HG02623 (cell line): ENCODE data around the gene HOXA5.

ENCODE experiments used
- ATAC-seq: cut with Tn5 transposase; IDR thresholded peaks from one replicate; pipeline ENCODE4 v1.9.1; 2021; ENCODE audit warnings: moderate library complexity; ENCODE audit not compliant: unreplicated experiment

The HOXA5 gene

GRCh38 chr7:27171637-27172314 is 28.3 kb upstream of the HOXA5 start:
- no peak for ATAC-seq

- ATAC-seq = no peak
Measured at GRCh38 chr7:27171325-27171636, 27.8 kb upstream of the HOXA5 start.

GRCh38 chr7:27170426-27171324 is 27.2 kb upstream of the HOXA5 start:
- no peak for ATAC-seq

GRCh38 chr7:27169658-27170425 is 26.4 kb upstream of the HOXA5 start:
- no peak for ATAC-seq

- no peak for ATAC-seq
Measured at GRCh38 chr7:27168265-27168947, 24.9 kb upstream of the HOXA5 start.

- ATAC-seq = no peak
Measured at GRCh38 chr7:27167916-27168264, 24.4 kb upstream of the HOXA5 start.

- no peak for ATAC-seq
Measured at GRCh38 chr7:27166531-27167505, 23.3 kb upstream of the HOXA5 start.

- ATAC-seq = no peak
Measured at GRCh38 chr7:27165996-27166530, 22.6 kb upstream of the HOXA5 start.

- ATAC-seq = no peak
Measured at GRCh38 chr7:27165089-27165995, 21.9 kb upstream of the HOXA5 start, which contains the start of gene HOXA9. Gene HOXA9 (minus strand): TSS chr7:27165537. CDS start chr7:27165457, 80 bp downstream.

GRCh38 chr7:27164367-27165088 is 21.0 kb upstream of the HOXA5 start:
- no peak for ATAC-seq

- ATAC-seq = no peak
Measured at GRCh38 chr7:27164045-27164366, 20.5 kb upstream of the HOXA5 start.

- no peak for ATAC-seq
Measured at GRCh38 chr7:27163288-27164044, 20.0 kb upstream of the HOXA5 start.

GRCh38 chr7:27162561-27163287 is 19.2 kb upstream of the HOXA5 start:
- no peak for ATAC-seq

GRCh38 chr7:27161721-27162560 is 18.5 kb upstream of the HOXA5 start:
- ATAC-seq = no peak

- ATAC-seq = no peak
Measured at GRCh38 chr7:27161214-27161720, 17.8 kb upstream of the HOXA5 start.
